Epidermal melanocyte (primary cell): ENCODE measurements around the gene RAPGEF4.
"Not testable (repeated sequence)": the region's sequence is repeated elsewhere in the genome, so short reads cannot be mapped to it uniquely, and the experiment has no call there.

Experiments used
- DNase-seq: peaks from one replicate; pipeline ENCODE4 v3.0.0; 2011; ENCODE audit warnings: low spot score; ENCODE audit not compliant: insufficient read length

RAPGEF4 gene

DNA sequence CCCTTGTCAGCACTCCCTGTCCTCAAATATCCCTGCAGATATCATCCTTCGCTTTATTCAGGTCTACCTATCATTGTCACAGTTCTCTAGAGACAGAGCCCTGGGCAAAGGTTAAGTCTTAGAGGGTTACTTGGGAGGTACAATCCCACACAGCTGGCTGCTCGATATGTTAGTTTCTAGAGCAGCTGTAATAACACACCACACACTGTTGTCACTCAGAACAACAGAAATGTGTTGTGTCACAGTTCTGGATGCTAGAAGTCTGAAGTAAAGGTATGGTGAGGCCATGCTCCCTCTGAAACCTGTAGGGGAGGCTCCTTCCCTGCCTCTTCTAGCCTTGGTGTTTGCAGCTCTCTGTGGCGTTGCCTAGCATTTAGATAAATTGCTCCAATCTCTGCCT, 9.9 kb upstream of the RAPGEF4 start:
- DNase-seq: no peak

DNA sequence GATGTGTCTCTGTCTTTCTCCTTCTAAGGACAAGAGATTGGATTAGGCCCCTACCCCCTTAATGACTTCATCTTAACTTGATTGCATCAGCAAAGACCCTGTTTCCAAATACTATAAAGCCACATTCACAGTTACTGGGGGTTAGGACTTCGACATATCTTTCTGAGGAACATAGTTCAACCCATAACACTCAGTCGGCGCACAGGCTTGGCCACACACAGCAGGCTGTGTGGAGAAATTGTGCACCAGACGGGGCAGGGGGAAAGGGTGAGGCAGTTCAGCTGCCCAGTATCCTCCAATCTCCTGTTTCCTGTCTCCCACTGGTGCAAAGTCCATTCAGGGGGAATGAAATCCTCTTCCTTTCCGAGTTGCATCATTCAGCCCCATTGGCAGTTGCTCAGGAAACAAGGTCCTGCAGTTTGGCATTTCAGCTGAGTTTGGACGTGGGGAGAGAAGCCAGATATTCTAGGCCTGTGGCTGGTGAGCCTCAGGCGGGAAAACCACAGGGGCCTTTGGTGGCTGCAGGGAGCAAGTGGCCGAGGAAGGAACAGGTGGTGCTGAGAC, 9.4 kb upstream of the RAPGEF4 start:
- no peak for DNase-seq

DNA sequence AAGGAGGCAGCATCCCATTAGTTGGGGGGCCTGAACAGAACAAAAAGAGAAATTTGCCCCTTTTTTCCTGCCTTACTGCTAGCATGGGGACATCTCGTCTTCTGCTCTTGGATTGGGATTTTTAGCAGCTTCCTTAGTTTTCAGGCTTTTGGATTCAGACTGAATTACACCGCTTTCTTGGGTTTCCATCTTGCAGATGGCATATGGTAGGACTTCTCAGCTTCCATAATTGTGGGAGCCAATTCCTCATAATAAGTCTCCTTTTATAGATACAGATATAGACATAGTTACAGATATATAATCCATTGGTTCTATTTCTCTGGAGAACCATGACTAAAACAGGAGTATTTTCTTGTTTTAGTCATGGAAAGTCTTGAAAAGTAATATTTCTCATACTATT, 5.2 kb upstream of the RAPGEF4 start:
- DNase-seq: no peak

DNA sequence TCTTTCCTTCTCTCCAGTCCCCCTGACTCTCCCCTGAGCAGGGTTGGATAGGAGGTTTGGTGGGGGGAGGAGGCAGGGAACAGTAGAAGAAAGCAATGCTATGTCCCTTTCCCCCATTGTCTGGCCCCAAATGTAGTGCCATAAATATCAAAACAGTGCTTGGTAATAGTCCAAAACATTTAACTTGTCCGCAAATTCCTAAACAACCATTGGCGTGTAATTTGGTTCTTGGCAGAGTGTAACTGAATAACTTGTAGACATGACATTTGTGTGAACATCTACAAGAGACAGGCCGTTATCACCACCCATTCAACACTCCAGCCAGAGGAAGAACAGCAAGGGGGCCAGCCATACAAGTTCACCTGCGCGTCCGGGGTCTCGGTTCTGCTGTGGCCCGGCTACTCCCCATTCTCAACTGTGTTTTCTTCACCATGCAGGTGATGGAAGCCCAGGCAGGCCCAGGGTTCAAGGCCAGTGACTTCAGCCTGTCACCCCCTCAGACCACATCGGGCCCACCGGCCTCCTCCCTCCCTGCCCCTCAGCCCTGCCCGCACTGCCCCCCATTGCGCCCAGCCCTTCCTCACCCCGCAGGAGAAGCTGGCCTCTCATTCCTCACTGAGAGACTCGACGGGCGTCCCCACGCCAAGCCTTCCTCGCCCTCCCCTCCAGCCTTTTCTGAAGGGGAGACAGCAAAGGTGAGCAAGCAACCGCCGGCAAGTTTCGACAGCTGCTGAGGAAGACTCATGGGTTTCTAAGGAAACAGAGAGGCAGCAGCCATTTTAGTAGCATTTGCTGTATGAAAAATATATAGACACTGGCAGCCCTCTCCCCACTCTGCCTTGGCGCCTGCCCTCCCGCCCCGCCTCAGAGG, 699 bp upstream of the RAPGEF4 start:
- no peak for DNase-seq

DNA sequence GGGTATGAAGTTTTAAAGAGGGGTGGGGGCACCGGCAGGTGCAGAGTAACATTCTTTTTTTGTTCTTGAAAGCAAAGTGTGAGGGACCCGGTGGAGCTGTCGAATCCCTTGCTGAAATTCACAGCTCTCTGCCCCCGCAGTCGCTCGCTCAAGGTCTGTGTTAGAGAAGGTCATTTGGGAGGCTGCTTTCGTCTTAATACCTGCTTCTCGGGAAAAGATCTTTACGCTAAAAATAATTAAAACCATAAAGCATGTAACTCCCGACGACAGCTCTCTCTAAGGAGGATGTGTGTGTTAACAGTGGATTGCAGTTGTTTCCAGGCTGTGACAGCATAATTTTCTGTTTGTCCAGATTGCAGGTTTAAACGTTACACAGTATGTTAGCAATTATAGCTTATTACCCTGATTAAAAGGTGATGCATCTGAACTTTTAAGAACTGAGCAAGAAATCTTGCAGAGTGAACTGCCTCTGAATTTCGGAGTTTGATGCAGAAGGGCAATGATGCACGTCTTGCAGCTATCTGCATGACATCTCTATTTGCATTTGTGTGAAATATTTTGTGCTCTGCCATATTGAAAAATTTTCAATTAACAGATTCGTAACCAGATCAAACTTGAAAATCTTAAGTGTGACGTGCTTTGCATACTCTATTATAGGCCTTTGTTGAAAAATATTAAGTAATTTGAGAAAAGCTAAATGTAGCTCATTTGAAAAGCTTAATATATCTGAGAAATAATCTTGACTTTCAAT, 954 bp downstream of the RAPGEF4 start:
- DNase-seq: no peak

DNA sequence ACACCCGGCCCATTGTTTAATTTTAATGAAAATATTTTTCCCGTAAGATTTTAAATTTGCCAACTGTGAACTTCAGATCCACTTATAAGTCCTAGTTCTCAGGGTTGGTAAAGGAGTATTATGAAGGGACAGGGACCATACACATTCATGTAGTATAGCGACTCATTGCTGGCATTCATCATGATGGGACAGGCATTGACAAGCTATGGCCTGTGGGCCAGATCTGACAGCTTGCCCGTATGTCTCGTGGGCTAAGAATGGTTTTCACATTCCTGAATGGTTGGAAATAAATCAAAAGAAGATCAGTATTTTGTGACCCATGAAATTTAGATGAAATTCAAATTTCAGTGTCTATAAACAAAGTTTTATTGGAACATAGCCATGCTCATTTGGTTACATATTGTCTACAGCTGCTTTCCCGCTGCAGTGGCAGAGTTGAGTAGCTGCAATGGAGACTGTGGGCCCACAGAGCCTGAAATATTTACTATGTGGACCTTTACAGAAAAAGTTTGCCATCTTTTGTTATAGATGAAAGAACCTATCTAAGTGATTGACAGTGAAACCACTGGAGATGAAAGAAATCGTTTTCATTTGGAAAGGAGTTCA, 4.1 kb downstream of the RAPGEF4 start:
- DNase-seq: no peak

DNA sequence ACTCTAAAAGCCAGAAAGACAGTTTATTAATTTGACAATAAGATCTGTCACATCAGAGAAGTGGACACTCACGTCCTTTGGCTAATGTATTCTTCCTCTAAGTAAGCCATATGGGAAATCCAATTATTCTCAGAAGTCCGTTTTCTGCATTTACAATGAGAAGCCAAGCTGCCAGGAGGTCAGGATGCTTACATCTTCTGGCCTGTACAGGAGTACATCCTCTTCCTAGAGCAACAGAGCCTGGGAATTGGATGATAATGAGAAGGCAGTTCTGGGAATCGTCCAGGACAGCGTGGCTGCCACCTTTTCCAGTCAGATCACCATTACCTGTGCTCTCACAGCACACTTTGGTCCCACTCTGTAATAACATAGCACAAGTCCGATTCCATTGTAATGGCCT, 5.2 kb downstream of the RAPGEF4 start:
- DNase-seq: no peak

DNA sequence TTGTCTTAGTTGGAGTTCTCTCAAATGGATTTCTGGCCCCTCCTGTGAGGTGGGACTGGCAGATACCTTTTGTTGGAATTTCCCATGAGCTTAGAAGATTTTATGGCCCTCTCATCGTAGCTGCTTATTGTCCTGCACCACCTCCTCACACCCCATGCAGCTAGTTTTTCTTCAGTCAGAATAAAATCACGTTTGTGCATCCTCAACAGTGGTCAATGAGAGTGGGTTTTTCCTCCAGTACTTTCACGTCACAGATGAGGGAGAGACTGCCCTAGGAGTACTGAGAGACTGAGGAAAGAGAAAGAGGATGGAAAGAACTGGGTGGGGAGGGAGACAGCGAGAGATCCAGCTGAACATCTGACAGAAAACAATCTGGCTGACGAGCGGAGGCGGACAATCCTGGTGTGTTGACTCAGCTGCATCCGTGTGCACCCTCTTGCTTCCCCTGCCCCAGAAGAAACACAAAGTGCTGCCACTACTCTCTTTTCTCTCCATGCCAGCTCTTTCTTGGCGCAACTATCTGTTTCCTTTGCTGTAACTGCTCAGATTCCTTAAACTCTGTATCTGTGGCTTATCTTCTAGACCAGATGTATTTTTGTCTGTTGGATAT, 7.4 kb downstream of the RAPGEF4 start:
- DNase-seq: no peak

DNA sequence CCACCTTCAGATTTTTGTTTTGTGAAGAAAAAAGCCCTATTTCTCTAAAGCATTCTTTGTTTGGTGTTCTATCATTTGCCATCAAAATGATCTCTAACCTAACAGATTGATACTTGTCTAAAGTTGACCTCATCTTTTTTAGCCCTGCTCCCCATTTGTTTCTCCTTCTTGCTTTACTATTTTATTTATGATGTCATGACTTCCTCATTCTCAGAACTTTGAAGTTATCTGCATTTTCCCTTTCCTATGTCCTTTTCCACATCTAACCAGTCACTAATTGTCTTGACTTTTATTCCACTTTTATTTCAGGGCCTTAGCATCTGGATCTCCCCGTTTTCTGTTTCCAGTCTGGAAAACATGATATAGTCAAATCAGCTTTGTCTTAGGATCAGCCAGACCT, 8.3 kb downstream of the RAPGEF4 start:
- no peak for DNase-seq

DNA sequence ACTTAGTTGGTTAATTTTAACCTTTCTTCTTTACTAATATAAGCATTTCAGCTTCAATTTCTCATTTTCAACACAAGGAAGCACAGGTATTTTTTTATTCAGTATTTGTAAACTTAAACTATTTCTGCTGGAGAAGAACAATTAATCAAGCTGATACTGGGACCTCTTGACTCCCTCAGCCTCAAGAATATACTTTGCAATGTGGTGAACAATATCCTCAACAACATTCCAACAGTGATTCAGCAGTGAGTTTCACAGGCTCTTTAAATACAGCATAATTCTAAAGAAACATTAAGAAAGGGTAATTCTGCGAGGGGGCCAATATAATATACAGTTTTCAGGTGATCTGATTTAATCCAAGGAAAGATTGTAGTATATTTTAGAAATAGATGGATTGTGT, 10.0 kb downstream of the RAPGEF4 start:
- DNase-seq: no peak

DNA sequence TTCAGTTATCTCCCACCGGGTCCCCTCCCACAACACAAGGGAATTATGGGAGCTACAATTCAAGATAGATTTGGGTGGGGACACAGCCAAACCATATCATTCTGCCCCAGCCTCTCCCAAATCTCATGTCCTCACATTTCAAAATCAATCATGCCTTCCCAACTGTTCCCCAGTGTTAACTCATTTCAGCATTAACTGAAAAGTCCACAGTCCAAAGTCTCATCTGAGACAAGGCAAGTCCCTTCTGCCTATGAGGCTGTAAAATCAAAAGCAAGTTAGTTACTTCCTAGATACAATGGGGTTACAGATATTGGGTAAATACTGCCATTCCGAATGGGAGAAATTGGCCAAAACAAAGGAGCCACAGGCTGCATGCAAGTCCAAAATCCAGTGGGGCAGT, 12.9 kb downstream of the RAPGEF4 start:
- DNase-seq: not testable (repeated sequence)

DNA sequence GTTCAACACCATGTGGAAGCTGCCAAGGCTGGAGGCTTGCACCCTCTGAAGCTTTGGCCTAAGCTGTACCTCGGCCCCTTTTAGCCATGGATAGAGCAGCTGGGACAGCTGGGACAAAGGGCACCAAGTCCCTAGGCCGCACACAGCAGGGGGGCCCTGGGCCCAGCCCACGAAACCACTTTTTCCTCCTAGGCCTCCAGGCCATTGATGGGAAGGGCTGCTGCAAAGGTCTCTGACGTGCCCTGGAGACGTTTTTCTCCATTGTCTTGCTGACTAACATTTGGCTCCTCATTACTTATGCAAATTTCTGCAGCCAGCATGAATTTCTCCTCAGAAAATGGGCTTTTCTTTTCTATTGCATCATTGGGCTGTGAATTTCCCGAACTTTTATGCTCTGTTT, 13.7 kb downstream of the RAPGEF4 start:
- no peak for DNase-seq

DNA sequence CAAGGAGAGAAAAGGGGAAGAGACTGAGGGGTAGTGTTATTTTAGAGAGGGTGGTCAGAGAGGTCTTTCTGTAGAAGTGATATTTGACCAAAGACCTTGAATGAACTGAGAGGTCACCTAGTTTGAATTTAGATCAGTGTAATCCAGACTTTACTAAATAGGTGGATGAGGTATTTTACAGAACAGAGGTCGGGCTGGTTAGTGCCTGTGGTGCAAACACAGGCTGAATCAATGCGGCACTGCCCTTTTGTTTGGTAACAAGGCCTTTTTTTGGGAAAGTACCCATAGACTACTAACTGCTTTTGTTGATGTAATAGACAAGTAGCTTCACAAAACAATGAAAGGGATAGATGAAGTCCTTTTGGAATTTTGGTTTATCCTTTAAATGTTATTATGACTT, 15.9 kb downstream of the RAPGEF4 start:
- DNase-seq: no peak

DNA sequence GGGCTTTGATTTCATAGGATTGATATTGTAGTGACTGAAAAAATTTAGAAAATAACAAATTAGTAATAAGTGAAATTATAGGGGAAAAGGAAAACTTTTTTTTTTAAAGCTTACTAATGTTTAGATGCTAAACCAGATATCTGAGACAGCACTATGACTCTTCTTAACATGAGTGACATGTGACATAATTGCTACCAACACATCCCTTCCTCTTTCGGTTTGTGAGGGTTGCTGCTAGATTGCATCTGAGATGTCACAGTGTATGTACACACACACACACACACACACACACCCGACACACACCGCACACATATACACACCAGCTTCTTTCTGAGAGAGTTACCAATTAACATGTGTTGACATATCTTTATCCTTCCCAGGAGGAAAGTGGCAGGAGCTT, 18.0 kb downstream of the RAPGEF4 start:
- no peak for DNase-seq

DNA sequence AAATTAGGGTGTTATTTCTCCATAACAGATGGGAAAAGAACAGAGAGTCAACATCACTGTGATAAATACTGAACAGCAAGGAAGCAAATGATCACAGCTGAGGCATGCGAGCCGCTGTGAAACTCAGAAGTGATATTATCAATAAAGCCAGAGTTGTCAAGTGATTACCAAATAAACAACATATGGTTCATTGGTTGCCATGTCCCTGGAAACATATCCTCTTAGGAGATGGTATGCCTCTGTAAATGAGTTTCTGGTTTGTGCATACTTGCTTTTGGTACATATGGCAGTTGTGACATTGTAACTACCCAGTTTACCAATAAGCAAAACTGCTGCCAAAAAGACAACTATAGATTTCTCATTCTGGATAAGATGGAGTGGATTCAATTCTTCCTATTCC, 23.8 kb downstream of the RAPGEF4 start:
- no peak for DNase-seq

DNA sequence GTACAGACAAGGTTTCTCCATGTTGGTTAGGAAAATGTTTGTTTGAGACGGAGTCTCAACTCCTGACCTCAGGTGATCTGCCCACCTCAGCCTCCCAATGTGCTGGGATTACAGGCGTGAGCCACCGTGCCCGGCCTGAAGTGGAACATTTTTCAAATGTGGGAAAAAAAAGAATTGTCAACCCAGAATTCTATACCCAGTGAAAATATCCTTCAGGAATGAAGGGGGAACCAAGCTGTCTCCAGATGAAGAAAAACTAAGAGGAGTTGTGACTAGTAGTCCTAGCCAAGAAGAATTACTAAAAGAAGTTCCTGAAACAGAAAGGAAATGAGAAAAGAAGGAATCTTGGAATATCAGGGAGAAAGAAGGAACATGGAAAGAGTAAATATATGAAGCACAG, 25.7 kb downstream of the RAPGEF4 start:
- DNase-seq: no peak

DNA sequence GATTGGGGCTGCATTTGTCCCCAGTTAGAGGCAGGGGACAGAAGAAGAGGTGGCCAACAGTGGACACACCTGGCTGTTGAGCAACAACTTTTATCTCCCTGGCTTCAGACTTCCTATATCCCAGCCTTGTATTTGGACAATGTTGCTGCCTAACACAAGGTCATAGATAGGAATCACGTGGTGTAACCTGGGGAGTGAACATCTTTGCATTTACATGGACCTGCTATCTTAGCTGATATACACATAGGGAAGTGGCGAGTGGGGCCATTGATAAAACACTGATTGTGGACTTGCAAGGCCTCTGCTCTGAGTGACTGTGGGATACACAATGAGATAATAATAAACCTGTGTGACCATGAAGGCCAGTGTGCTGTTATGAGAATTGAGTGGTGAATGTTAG, 26.9 kb downstream of the RAPGEF4 start:
- no peak for DNase-seq

DNA sequence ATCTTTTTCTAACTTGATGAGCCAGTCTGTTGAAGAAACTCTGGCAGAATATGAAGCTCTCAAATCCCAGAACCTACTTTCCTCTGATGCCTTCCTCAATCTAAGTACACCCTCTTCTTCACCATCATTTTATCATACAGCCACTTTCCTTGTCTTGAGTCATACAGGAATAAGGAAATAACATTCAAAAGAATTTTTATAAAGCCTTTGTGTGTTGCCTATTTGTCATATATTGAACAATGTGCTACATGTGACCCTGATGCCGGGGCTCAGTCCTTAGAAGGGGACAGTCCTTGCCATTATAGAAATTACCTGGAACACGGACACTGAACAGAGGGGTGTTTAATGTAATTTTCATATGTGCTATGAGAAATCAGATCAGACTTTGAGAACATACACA, 27.4 kb downstream of the RAPGEF4 start:
- no peak for DNase-seq

DNA sequence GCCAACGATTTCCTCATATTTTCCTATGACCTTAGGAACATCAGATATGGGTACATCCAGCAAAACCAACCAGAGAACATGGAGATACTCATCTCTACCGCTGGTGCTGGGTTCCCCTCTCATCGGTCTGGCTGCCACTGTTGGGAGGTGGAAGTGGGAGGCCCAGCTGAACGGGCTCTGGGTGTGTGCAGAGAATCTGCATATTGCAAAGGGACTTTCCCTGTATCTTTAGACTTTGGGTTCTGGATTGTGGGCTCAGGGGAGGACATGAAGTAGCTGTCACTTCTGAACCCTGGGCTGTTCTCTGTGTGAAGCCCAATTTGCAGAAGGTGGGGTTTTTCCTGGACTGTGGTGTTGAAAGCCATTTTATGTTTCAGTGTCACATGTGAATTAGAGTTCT, 30.0 kb downstream of the RAPGEF4 start:
- no peak for DNase-seq

DNA sequence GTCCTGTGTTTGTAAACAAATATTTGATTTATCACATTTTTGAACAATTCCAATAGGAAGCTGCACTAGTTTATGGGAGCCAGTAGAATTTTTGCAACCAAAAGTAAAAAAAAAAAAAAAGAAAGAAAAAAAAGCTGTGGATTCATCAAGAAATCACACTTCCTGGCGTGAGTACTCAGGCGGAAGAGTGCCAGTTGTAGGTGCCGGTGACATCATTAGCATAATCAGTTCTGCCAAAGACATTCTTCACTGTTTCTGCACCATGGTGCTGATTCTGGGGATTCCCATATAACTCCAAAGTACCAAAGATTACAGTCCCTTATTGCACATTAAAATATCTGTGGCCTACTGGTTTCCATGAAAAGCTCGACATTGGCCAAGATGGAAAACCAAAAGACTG, 32.8 kb downstream of the RAPGEF4 start:
- no peak for DNase-seq

DNA sequence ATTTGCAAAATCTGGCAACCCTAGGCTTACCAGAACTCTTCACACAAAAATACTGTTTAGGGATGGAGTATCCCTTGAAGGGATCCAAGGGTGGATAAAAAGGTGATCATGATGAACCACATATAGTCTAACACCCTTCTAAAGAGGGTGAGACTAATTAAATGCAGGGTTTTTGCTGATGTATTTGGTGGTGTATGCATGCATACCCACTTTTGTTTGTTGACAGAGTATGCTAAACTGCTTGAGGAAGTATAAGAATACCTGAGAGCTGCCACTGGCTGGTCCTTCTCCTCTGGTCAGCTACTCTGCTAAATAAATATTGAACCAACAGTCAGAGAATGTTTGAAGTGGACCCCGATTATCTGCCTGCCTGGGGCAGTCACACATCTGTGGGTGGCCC, 34.2 kb downstream of the RAPGEF4 start:
- no peak for DNase-seq

DNA sequence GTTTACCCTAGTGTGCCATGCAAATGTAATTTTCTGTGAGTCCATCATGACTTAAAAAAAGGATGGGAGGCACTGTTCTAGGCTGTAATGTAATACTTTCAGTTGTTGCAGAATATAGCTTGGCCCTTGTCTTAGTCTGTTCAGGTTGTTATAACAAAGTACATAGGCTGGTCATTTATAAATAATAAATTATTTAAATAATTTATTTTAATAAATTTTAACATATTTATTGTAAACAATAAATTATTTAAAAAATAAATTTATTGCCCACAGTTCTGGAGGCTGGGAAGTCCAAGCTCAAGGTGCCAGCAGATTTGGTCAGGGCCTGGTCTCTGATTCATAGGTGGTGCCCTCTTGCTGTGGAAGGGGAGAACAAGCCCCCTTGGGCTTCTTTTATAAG, 35.2 kb downstream of the RAPGEF4 start:
- no peak for DNase-seq
